K562 (cell line): ENCODE measurements around the gene LPXN. TPM values are rescaled to one million over a fixed set of nuclear protein-coding genes. Genes with fewer than 3 reads are reported as not detected.

Experiments
- ATAC-seq: fragments of 200-7000 bp; cut with Tn5 transposase; 3 replicates; pipeline ENCODE4 v1.9.1; 2020; ENCODE audit warnings: moderate library complexity
- BruUV-seq: library from RNA; stranded (reverse); fragments of 400-500 nt; replicated peaks from 2 replicates; lab custom pipeline; 2021; lab: Mats Ljungman, UMichigan
- CTCF ChIA-PET: fragments of 300-600 bp; formaldehyde crosslinking; extraction: SDS; loops from one replicate; lab custom pipeline; 2021; ENCODE audit warnings: low intra/inter-chr PET ratio; lab: Yijun Ruan, JAX
- POLR2A ChIA-PET: fragments of 300-600, 350-650 bp; sonication (Branson Sonifier 250); formaldehyde crosslinking; extraction: SDS; loops from one replicate; lab custom pipeline; 2021; ENCODE audit warnings: antibody characterized with exemption, inconsistent platforms; lab: Yijun Ruan, JAX
- DNase-seq, 4 experiments: peaks; one replicate each; pipeline versions ENCODE4 v3.0.0 to v3.0.0-alpha.2; 2011 to 2018; ENCODE audit warnings: low spot score in 3 of 4, mixed read lengths in 3 of 4; ENCODE audit errors: extremely low read depth in 1 of 4
- FAIRE-seq: peaks from 2 replicates; lab custom pipeline; 2011; peaks lifted over from hg19 to GRCh38; lab: Jason Lieb, UNC
- H2AFZ ChIP-seq: 2 replicates; pipeline ENCODE4 v1.6.0; 2011; ENCODE audit warnings: low read depth, low read length, control low read depth, inconsistent platforms
- H3K27ac ChIP-seq: fragments of 200-600 bp; 3 replicates; pipeline ENCODE4 v1.8.0; 2011; ENCODE audit warnings: low read depth, mild to moderate bottlenecking, control low read depth, inconsistent platforms, low read length, moderate library complexity, mixed read lengths; ENCODE audit errors: extremely low read depth
- H3K27me3 ChIP-seq, 2 experiments: fragments of 300-600 bp in 1 of 2; 2 replicates in 1 of 2; 3 replicates in 1 of 2; pipeline versions ENCODE4 v1.6.0 to v1.8.0; 2011; ENCODE audit warnings: inconsistent platforms in 2 of 2, low read length in 2 of 2, mild to moderate bottlenecking in 1 of 2, mixed read lengths in 1 of 2, moderate library complexity in 1 of 2; ENCODE audit not compliant: control insufficient read depth in 2 of 2, insufficient read depth in 2 of 2
- H3K36me3 ChIP-seq: fragments of 300-600 bp; 3 replicates; pipeline ENCODE4 v1.8.0; 2011; ENCODE audit warnings: mild to moderate bottlenecking, low read length, inconsistent platforms; ENCODE audit not compliant: control insufficient read depth, insufficient read depth
- H3K4me1 ChIP-seq, 2 experiments: fragments of 200-600 bp in 1 of 2; replicated peaks in 1 of 2; 2 replicates in 1 of 2; 3 replicates in 1 of 2; pipeline versions ENCODE4 v1.5.1 to v1.8.0; 2011; ENCODE audit warnings: inconsistent platforms in 2 of 2, low read length in 2 of 2, mild to moderate bottlenecking in 1 of 2, mixed read lengths in 1 of 2, moderate library complexity in 1 of 2; ENCODE audit not compliant: control insufficient read depth in 2 of 2, insufficient read depth in 2 of 2
- H3K4me2 ChIP-seq: 2 replicates; pipeline ENCODE4 v1.6.1; 2011; ENCODE audit warnings: low read length, control low read depth, inconsistent platforms, mixed read lengths; ENCODE audit not compliant: insufficient read depth
- H3K4me3 ChIP-seq: fragments of 200-600 bp; sonication (generic), shearing (Covaris generic); 2 replicates; pipeline ENCODE4 v1.5.1; 2016; ENCODE audit warnings: control low read depth, inconsistent platforms
- H3K79me2 ChIP-seq: fragments of 200-600 bp; 3 replicates; pipeline ENCODE4 v1.8.0; 2011; ENCODE audit warnings: low read length, inconsistent platforms; ENCODE audit not compliant: control insufficient read depth, insufficient read depth
- H3K9ac ChIP-seq, 2 experiments: 2 replicates each; pipeline versions ENCODE4 v1.6.0 to v1.6.1; 2011; ENCODE audit warnings: low read depth in 2 of 2, low read length in 2 of 2, control low read depth in 1 of 2, inconsistent platforms in 1 of 2, mild to moderate bottlenecking in 1 of 2, mixed read lengths in 1 of 2; ENCODE audit not compliant: insufficient read depth in 1 of 2
- H3K9me1 ChIP-seq: one replicate; pipeline ENCODE4 v1.6.0; 2011; ENCODE audit warnings: inconsistent platforms, mild to moderate bottlenecking, low read length, moderate library complexity; ENCODE audit not compliant: control insufficient read depth, insufficient read depth
- H3K9me3 ChIP-seq: replicated peaks from 2 replicates; pipeline ENCODE4 v1.5.1; 2011; ENCODE audit warnings: low read depth, low read length, inconsistent platforms; ENCODE audit not compliant: control insufficient read depth, insufficient read depth
- H4K20me1 ChIP-seq: replicated peaks from 2 replicates; pipeline ENCODE4 v1.6.1; 2011; ENCODE audit warnings: low read length, inconsistent platforms, mixed read lengths; ENCODE audit not compliant: control insufficient read depth, insufficient read depth
- ELF1 ChIP-seq: fragments of 200-800 bp; sonication (Bioruptor generic); IDR thresholded peaks from 2 replicates; pipeline ENCODE4 v1.6.1; 2016; ENCODE audit warnings: missing genetic modification characterization, missing compliant biosample characterization
- STAT5A ChIP-seq: IDR thresholded peaks from 2 replicates; pipeline ENCODE4 v1.6.1; 2012; ENCODE audit warnings: low read length, inconsistent platforms, borderline replicate concordance
- ZNF354B ChIP-seq: fragments of 250-450 bp; sonication (Bioruptor Pico); IDR thresholded peaks from 2 replicates; pipeline ENCODE4 v1.4.0; 2020
- whole genome bisulfite sequencing: fragments of 100-300 bp; shearing (Covaris generic); methylation state at CpG from one replicate; pipeline ENCODE4 v1.1.6; 2016; ENCODE audit warnings: low coverage, mixed read lengths; ENCODE audit not compliant: insufficient coverage; ENCODE audit errors: missing lambda C conversion rate; 5-methylcytosine and 5-hydroxymethylcytosine counted together
- in situ Hi-C: fragments of 300-500 bp; cut with MboI; formaldehyde crosslinking; loops from 4 replicates; pipeline ENCODE4 v1.15.0; 2018; ENCODE audit warnings: inconsistent platforms, mixed read lengths
- intact Hi-C: fragments of 100-400 bp; cut with micrococcal nuclease; formaldehyde crosslinking; loops from 2 replicates; pipeline ENCODE4 v1.14.2; 2022
- polyA plus RNA-seq, 8 experiments: library from polyadenylated mRNA; depleted of rRNA in 4 of 8; stranded (reverse) in 5 of 8; unstranded in 3 of 8; fragments of >200 nt; fragmentation: Nextera tagmentation in 2 of 8; fragmentation: Illumina TruSeq in 1 of 8; extraction: Ambion mirVana in 2 of 8; extraction: Trizol in 1 of 8; gene quantifications; 2 replicates each; pipeline versions ENCODE4 v1.2.1 to v1.2.3, GENCODE V29; 2011 to 2014; ENCODE audit warnings: inconsistent platforms in 1 of 8, missing spikeins in 1 of 8
- total RNA-seq, 7 experiments: library from RNA; depleted of rRNA in 6 of 7; stranded (reverse); fragments of >200 nt in 6 of 7; fragmentation: Illumina TruSeq in 2 of 7; extraction: Trizol in 2 of 7; gene quantifications; 2 replicates each; pipeline versions ENCODE4 v1.2.1 to v1.2.3, GENCODE V29; 2011 to 2021; ENCODE audit warnings: low replicate concordance in 1 of 7
- TF ChIP-seq, protein P1 (sequence below): fragments of 250-450 bp; sonication (Bioruptor Pico); IDR thresholded peaks from 2 replicates; pipeline ENCODE4 v1.5.0; 2020; ENCODE audit warnings: mild to moderate bottlenecking, borderline replicate concordance
- TF ChIP-seq, protein P2 (sequence below): IDR thresholded peaks from 3 replicates; pipeline ENCODE4 v1.6.1; 2011; ENCODE audit warnings: borderline replicate concordance, mild to moderate bottlenecking, moderate library complexity; ENCODE audit not compliant: insufficient read length; ENCODE audit errors: extremely low read depth
- TF ChIP-seq, protein P3 (sequence below): sonication (generic); formaldehyde crosslinking; IDR thresholded peaks from 2 replicates; pipeline ENCODE4 v1.8.0; 2022; ENCODE audit warnings: mild to moderate bottlenecking, missing genetic modification reagents
- TF ChIP-seq, protein P4 (sequence below): fragments of 450-650 bp; formaldehyde crosslinking; IDR thresholded peaks from 2 replicates; pipeline ENCODE4 v1.4.0; 2022; ENCODE audit warnings: missing genetic modification characterization
- TF ChIP-seq, protein P5 (sequence below): IDR thresholded peaks from 2 replicates; pipeline ENCODE4 v1.6.1; 2016; ENCODE audit warnings: missing genetic modification characterization, missing compliant biosample characterization
- TF ChIP-seq, protein P6 (sequence below): fragments of 450-650 bp; IDR thresholded peaks from 2 replicates; pipeline ENCODE4 v1.6.1; 2016; ENCODE audit warnings: low read depth, mild to moderate bottlenecking, moderate library complexity

The LPXN gene
- total and polyA plus RNA-seq, 9 of the 15 experiments (the other 6 are each of a cell fraction or from before 2014, with no cell fraction given), result 0.73 to 3.1 (median 2.0) TPM

DNA sequence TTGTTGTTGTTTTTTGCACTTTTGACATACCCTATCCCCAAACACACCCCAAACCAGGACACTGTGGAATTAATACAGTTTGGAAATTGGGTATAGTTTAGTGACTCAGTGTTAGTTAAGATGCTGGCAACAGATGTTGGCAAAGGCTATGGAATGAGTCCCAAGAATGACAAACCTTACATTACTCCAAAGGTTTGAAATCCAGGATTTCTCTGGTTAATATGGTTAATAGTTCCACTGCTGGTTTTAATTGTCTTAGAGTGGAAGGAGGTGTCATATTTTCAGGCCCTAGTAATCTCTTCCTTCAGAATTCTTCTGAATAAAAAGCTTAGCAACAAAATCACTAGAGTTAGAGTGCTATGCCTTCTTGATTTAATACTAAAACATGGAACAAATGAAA lies 775 bp downstream of the LPXN start (continued):
- TF ChIP-seq, protein P1, sequence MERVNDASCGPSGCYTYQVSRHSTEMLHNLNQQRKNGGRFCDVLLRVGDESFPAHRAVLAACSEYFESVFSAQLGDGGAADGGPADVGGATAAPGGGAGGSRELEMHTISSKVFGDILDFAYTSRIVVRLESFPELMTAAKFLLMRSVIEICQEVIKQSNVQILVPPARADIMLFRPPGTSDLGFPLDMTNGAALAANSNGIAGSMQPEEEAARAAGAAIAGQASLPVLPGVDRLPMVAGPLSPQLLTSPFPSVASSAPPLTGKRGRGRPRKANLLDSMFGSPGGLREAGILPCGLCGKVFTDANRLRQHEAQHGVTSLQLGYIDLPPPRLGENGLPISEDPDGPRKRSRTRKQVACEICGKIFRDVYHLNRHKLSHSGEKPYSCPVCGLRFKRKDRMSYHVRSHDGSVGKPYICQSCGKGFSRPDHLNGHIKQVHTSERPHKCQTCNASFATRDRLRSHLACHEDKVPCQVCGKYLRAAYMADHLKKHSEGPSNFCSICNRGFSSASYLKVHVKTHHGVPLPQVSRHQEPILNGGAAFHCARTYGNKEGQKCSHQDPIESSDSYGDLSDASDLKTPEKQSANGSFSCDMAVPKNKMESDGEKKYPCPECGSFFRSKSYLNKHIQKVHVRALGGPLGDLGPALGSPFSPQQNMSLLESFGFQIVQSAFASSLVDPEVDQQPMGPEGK (CRISPR knock-in tag), result no peak
- TF ChIP-seq, protein P2, sequence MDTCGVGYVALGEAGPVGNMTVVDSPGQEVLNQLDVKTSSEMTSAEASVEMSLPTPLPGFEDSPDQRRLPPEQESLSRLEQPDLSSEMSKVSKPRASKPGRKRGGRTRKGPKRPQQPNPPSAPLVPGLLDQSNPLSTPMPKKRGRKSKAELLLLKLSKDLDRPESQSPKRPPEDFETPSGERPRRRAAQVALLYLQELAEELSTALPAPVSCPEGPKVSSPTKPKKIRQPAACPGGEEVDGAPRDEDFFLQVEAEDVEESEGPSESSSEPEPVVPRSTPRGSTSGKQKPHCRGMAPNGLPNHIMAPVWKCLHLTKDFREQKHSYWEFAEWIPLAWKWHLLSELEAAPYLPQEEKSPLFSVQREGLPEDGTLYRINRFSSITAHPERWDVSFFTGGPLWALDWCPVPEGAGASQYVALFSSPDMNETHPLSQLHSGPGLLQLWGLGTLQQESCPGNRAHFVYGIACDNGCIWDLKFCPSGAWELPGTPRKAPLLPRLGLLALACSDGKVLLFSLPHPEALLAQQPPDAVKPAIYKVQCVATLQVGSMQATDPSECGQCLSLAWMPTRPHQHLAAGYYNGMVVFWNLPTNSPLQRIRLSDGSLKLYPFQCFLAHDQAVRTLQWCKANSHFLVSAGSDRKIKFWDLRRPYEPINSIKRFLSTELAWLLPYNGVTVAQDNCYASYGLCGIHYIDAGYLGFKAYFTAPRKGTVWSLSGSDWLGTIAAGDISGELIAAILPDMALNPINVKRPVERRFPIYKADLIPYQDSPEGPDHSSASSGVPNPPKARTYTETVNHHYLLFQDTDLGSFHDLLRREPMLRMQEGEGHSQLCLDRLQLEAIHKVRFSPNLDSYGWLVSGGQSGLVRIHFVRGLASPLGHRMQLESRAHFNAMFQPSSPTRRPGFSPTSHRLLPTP, result no peak

DNA sequence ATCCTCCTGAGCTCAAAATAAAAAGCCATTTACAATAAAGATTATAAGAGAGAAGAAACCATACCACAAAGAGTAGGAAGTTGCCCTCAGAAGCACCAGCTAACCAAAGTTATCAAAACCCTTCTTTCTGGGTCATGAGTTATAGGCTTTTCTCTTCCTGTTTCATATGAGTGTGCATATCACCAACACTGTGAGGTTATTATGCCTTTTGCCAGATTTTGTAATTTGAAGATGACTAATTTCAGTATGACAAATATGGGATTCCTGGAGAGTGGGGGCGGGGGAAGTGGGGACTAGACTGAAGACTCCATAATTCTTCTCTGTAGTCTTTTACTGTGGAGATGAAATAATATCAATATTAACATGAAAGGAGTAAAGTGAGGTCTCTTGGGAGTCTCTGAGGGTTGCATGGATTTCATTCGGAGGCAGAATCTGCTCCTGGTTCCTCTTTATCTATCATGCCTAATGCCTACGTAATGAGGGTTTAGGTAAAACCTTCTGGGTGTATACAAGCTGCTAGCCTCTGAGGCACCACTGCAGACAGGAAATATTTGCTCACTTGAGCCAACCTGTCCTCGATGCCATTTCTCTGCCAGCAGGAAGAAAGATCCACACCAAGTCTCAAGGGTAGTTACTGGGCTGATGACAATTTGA lies 2.1 kb downstream of the LPXN start:
- no peaks in the 10 kb centered on the region for H3K9me1 ChIP-seq
- peak overlapping the region; percentile 43; the same call in 1 of the 2 replicates for H2AFZ ChIP-seq
- H3K27ac ChIP-seq, result no peak overlapping the region
- intact Hi-C loops, result loop anchor here (10.0 kb wide), 1 partner anchor 571 kb away; the partner anchor contains the start of gene FAM111A
- ATAC-seq, result no peak
- H3K9ac ChIP-seq, result no peak overlapping the region
- in situ Hi-C loops, result no loop called here
- CTCF ChIA-PET, result interaction anchor here (0.5 to 0.7 kb wide), 2 partner anchors 523 to 545 kb away, joined by 3 to 5 read pairs; no protein-coding TSS in a partner anchor
- no TSS peak for BruUV-seq
- 62% methylated on average over 4 of the region's 4 CpGs for WGBS
- H3K4me3 ChIP-seq, result no peak overlapping the region
- POLR2A ChIA-PET, result no interaction called here
- no peaks in the 10 kb centered on the region for H3K36me3 ChIP-seq
- peak in 1 of 4 experiments; percentile 11 for DNase-seq
- H4K20me1 ChIP-seq, result no peaks in the 10 kb centered on the region
- no peaks in the 10 kb centered on the region for H3K9me3 ChIP-seq
- no peak overlapping the region for H3K4me2 ChIP-seq
- FAIRE-seq, result no peak
- H3K27me3 ChIP-seq, result no peaks in the 10 kb centered on the region
- H3K79me2 ChIP-seq, result peaks cover 24% of the 10 kb centered on the region
- peaks cover 4 to 22% of the 10 kb centered on the region in 2 experiments; a peak in 4 of 5 replicates for H3K4me1 ChIP-seq
- TF ChIP-seq, protein P3, sequence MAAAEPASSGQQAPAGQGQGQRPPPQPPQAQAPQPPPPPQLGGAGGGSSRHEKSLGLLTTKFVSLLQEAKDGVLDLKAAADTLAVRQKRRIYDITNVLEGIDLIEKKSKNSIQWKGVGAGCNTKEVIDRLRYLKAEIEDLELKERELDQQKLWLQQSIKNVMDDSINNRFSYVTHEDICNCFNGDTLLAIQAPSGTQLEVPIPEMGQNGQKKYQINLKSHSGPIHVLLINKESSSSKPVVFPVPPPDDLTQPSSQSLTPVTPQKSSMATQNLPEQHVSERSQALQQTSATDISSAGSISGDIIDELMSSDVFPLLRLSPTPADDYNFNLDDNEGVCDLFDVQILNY, result no peak
- TF ChIP-seq, protein P4, sequence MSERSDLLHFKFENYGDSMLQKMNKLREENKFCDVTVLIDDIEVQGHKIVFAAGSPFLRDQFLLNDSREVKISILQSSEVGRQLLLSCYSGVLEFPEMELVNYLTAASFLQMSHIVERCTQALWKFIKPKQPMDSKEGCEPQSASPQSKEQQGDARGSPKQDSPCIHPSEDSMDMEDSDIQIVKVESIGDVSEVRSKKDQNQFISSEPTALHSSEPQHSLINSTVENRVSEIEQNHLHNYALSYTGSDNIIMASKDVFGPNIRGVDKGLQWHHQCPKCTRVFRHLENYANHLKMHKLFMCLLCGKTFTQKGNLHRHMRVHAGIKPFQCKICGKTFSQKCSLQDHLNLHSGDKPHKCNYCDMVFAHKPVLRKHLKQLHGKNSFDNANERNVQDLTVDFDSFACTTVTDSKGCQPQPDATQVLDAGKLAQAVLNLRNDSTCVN, result no peak
- TF ChIP-seq ELF1 (no peak), STAT5A (no peak), ZNF354B (CRISPR knock-in tag) (no peak)
- TF ChIP-seq, protein P5, sequence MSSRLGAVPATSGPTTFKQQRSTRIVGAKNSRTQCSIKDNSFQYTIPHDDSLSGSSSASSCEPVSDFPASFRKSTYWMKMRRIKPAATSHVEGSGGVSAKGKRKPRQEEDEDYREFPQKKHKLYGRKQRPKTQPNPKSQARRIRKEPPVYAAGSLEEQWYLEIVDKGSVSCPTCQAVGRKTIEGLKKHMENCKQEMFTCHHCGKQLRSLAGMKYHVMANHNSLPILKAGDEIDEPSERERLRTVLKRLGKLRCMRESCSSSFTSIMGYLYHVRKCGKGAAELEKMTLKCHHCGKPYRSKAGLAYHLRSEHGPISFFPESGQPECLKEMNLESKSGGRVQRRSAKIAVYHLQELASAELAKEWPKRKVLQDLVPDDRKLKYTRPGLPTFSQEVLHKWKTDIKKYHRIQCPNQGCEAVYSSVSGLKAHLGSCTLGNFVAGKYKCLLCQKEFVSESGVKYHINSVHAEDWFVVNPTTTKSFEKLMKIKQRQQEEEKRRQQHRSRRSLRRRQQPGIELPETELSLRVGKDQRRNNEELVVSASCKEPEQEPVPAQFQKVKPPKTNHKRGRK (tag), result no peak
- TF ChIP-seq, protein P6, sequence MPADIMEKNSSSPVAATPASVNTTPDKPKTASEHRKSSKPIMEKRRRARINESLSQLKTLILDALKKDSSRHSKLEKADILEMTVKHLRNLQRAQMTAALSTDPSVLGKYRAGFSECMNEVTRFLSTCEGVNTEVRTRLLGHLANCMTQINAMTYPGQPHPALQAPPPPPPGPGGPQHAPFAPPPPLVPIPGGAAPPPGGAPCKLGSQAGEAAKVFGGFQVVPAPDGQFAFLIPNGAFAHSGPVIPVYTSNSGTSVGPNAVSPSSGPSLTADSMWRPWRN, result no peak
